Stimulated activated CD4-positive, alpha-beta T cell treated with anti-CD3 and anti-CD28 coated beads, Interleukin-12 subunit alpha, Interleukin-12 subunit beta, amount 100 ng/mL, for 24 hours (primary cell): ENCODE results near the gene UBN2.
A peak's percentile ranks its signal among the peaks of the same experiment; 100 is the strongest.
"Not testable (repeated sequence)": the region's sequence is repeated elsewhere in the genome, so short reads cannot be mapped to it uniquely, and the experiment has no call there.

ENCODE experiments used
- DNase-seq, 2 experiments: peaks; one replicate each; pipeline ENCODE4 v3.0.0-alpha.2; 2020; ENCODE audit warnings: low read depth in 2 of 2

UBN2 gene

GRCh38 chr7:139294951-139295575 is 64.0 kb downstream of the UBN2 start:
- no peak for DNase-seq

- no peak for DNase-seq
These were observed 66.8 kb downstream of the UBN2 start for GRCh38 chr7:139297795-139298194.

- DNase-seq, result no peak
These were observed 68.3 kb downstream of the UBN2 start for GRCh38 chr7:139299296-139299695.

- DNase-seq, result no peak
These were observed 69.4 kb downstream of the UBN2 start for GRCh38 chr7:139300390-139300789.

GRCh38 chr7:139304517-139304916 is 73.5 kb downstream of the UBN2 start:
- DNase-seq, result no peak

- DNase-seq, result no peak
These were observed 87.0 kb downstream of the UBN2 start for GRCh38 chr7:139317939-139318505.

GRCh38 chr7:139321071-139321745 is 90.2 kb downstream of the UBN2 start:
- DNase-seq, result no peak

- not testable (repeated sequence) for DNase-seq
These were observed 93.7 kb downstream of the UBN2 start for GRCh38 chr7:139324709-139325108.

- no peak for DNase-seq
These were observed 97.3 kb downstream of the UBN2 start for GRCh38 chr7:139328375-139328774.

GRCh38 chr7:139329119-139329518 is 98.1 kb downstream of the UBN2 start:
- DNase-seq, result no peak

- no peak for DNase-seq
These were observed 99.4 kb downstream of the UBN2 start for GRCh38 chr7:139330333-139331030.

GRCh38 chr7:139332697-139333359 is 101.8 kb downstream of the UBN2 start:
- DNase-seq, result no peak

GRCh38 chr7:139333443-139333842 is 102.4 kb downstream of the UBN2 start:
- not testable (repeated sequence) for DNase-seq

GRCh38 chr7:139334399-139335150 is 103.5 kb downstream of the UBN2 start:
- no peak for DNase-seq

GRCh38 chr7:139339025-139339424 is 108.0 kb downstream of the UBN2 start:
- DNase-seq, result no peak

- no peak for DNase-seq
These were observed 108.6 kb downstream of the UBN2 start for GRCh38 chr7:139339698-139340036.

GRCh38 chr7:139340037-139340807 is 109.2 kb downstream of the UBN2 start:
- DNase-seq, result peak; percentile 97 to 98

- peak in 1 of 2 experiments; percentile 67 for DNase-seq
These were observed 109.7 kb downstream of the UBN2 start for GRCh38 chr7:139340808-139341057.

GRCh38 chr7:139341058-139341775 is 110.2 kb downstream of the UBN2 start, which contains the start of gene FMC1:
FMC1 (plus strand) TSS chr7:139341337; CDS start chr7:139341385, 48 bp downstream.
- peak; percentile 70 to 79 for DNase-seq

GRCh38 chr7:139341776-139342226 is 110.8 kb downstream of the UBN2 start:
- DNase-seq, result no peak
